Measurements from ENCODE around the gene CUX1. TPM values are rescaled to one million over a fixed set of nuclear protein-coding genes. Genes with fewer than 3 reads are reported as not detected.
"Not testable (repeated sequence)": the region's sequence is repeated elsewhere in the genome, so short reads cannot be mapped to it uniquely, and the experiment has no call there.

Gene CUX1
- total and polyA plus RNA-seq, 9 donors: 42.2 to 151 (median 126) TPM

- no peak for DNase-seq
- no peak overlapping the region for H3K4me3 ChIP-seq
- no peak for TF ChIP-seq POLR2A (IDR thresholded peaks at IDR 0.05)
- TF ChIP-seq EP300 (IDR thresholded peaks at IDR 0.05): no peak
- TF ChIP-seq CTCF (IDR thresholded peaks at IDR 0.05): no peak
- H3K27me3 ChIP-seq: no peaks in the 10 kb centered on the region
- WGBS, 3 donors: 92 to 100% (median 100%) methylated on average over 1 of the region's 1 CpG
- intact Hi-C loops (cut with DNase I): loop anchor here in 1 of 4 donors (5.0 kb wide), 1 partner anchor 220 kb away; no protein-coding TSS in a partner anchor
- H3K4me1 ChIP-seq (ENCODE audit: insufficient read depth): peaks cover 11% of the 10 kb centered on the region
- no peak overlapping the region for H3K27ac ChIP-seq
- H3K36me3 ChIP-seq: no peaks in the 10 kb centered on the region
- no peaks in the 10 kb centered on the region for H3K9me3 ChIP-seq
Observed at GRCh38 chr7:102047167-102047566, 229.7 kb downstream of the CUX1 start.

- TF ChIP-seq POLR2A (IDR thresholded peaks at IDR 0.05) (no peak), EP300 (IDR thresholded peaks at IDR 0.05) (no peak), CTCF (IDR thresholded peaks at IDR 0.05) (no peak)
- no peaks in the 10 kb centered on the region for H3K36me3 ChIP-seq
- H3K9me3 ChIP-seq: no peaks in the 10 kb centered on the region
- no peaks in the 10 kb centered on the region for H3K27me3 ChIP-seq
- H3K4me1 ChIP-seq (ENCODE audit: insufficient read depth): peaks cover 7% of the 10 kb centered on the region
- no peak for DNase-seq
- no peak overlapping the region for H3K27ac ChIP-seq
- intact Hi-C loops (cut with DNase I): loop anchor here in 1 of 4 donors (5.0 kb wide), 1 partner anchor 222 kb away; no protein-coding TSS in a partner anchor
- WGBS, 3 donors: 92 to 97% (median 95%) methylated on average over 8 of the region's 8 CpGs
- H3K4me3 ChIP-seq: no peak overlapping the region
Observed at GRCh38 chr7:102049765-102050164, 232.3 kb downstream of the CUX1 start.

- TF ChIP-seq EP300 (IDR thresholded peaks at IDR 0.05) (no peak), POLR2A (IDR thresholded peaks at IDR 0.05) (no peak), CTCF (IDR thresholded peaks at IDR 0.05) (no peak)
- Histone ChIP-seq H3K4me3 (no peak overlapping the region), H3K9me3 (no peaks in the 10 kb centered on the region), H3K36me3 (no peaks in the 10 kb centered on the region), H3K27ac (no peak overlapping the region), H3K4me1 (ENCODE audit: insufficient read depth) (peaks cover 2% of the 10 kb centered on the region), H3K27me3 (no peaks in the 10 kb centered on the region)
- no peak for DNase-seq
- WGBS, 3 donors: 85 to 88% (median 88%) methylated on average over 13 of the region's 13 CpGs
- intact Hi-C loops (cut with DNase I): no loop called here
Observed at GRCh38 chr7:102050864-102051460, 233.5 kb downstream of the CUX1 start.

- H3K9me3 ChIP-seq, H3K36me3 ChIP-seq: not testable (repeated sequence)
- 94 to 96% (median 95%) methylated on average over 10 of the region's 10 CpGs for WGBS, 3 donors
Observed at GRCh38 chr7:102051736-102052135, 234.3 kb downstream of the CUX1 start.

GRCh38 chr7:102054158-102054557 lies 236.7 kb downstream of the CUX1 start:
- H3K27me3 ChIP-seq: no peaks in the 10 kb centered on the region
- H3K4me3 ChIP-seq: no peak overlapping the region
- no peaks in the 10 kb centered on the region for H3K9me3 ChIP-seq
- no peaks in the 10 kb centered on the region for H3K4me1 ChIP-seq (ENCODE audit: insufficient read depth)
- DNase-seq: no peak
- H3K27ac ChIP-seq: no peak overlapping the region
- WGBS, 3 donors: 96 to 97% (median 97%) methylated on average over 2 of the region's 2 CpGs
- H3K36me3 ChIP-seq: no peaks in the 10 kb centered on the region
- no peak for TF ChIP-seq EP300 (IDR thresholded peaks at IDR 0.05)
- no peak for TF ChIP-seq POLR2A (IDR thresholded peaks at IDR 0.05)
- TF ChIP-seq CTCF (IDR thresholded peaks at IDR 0.05): no peak
- intact Hi-C loops (cut with DNase I): no loop called here

More at GRCh38 chr7:102051736-102052135, 234.3 kb downstream of the CUX1 start:
- DNase-seq; H3K27ac ChIP-seq; H3K4me3 ChIP-seq; H3K4me1 ChIP-seq (ENCODE audit: insufficient read depth); H3K27me3 ChIP-seq; intact Hi-C loops (cut with DNase I): not testable (repeated sequence)

Data from ovary (tissue), 9 donors.